ENCODE results near the gene TSEN54. TPM values are rescaled to one million over a fixed set of nuclear protein-coding genes. Genes with fewer than 3 reads are reported as not detected.
"Not testable (repeated sequence)": the region's sequence is repeated elsewhere in the genome, so short reads cannot be mapped to it uniquely, and the experiment has no call there.

Gene TSEN54
- total RNA-seq, 1 donor from 2014 or later: 21.0 TPM

DNA sequence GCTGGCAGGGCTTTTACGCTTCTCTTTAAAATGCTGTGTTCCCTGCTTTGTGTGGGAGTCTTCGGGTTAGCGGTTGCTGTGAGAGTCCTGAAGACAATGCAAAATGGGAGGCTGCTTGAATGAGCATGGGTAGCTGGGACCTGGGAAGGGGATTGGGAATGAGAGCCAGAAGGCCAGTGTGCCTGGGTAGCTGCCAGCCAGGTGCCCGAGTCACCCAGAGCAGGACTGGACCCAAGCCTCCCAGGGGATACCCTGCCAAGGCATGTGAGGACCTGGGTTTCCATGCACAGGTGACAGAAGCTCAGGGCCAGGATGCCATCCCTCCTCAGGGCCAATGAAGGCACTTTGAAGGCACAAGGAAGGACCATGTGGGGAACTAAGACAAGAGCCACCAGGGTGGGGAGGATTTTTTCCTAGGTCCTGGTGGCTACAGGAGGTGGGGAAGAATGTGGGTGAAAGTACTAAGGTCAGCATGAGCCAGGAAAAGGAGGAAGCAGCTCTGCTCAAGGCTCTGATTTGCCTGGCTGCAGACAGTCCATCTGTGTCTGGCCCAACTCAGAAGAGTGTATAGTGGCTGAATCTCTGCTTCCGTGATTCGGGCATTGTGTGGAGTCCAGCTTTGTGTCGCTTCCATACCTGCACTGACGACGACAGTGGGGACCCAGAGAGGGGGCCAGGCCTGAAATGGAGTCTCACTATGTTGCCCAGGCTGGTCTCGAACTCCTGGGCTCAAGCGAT is 39.4 kb upstream of the TSEN54 start:
- Mint-ChIP-seq H3K4me1 (no peaks in the 10 kb centered on the region), H3K36me3 (ENCODE audit: low read depth) (peaks cover 47% of the 10 kb centered on the region), H3K27ac (no peak overlapping the region), H3K27me3 (no peaks in the 10 kb centered on the region), H3K4me3 (no peak overlapping the region), H3K9me3 (no peaks in the 10 kb centered on the region)
- CTCF ChIA-PET: no interaction called here
- TF ChIP-seq, protein P1, sequence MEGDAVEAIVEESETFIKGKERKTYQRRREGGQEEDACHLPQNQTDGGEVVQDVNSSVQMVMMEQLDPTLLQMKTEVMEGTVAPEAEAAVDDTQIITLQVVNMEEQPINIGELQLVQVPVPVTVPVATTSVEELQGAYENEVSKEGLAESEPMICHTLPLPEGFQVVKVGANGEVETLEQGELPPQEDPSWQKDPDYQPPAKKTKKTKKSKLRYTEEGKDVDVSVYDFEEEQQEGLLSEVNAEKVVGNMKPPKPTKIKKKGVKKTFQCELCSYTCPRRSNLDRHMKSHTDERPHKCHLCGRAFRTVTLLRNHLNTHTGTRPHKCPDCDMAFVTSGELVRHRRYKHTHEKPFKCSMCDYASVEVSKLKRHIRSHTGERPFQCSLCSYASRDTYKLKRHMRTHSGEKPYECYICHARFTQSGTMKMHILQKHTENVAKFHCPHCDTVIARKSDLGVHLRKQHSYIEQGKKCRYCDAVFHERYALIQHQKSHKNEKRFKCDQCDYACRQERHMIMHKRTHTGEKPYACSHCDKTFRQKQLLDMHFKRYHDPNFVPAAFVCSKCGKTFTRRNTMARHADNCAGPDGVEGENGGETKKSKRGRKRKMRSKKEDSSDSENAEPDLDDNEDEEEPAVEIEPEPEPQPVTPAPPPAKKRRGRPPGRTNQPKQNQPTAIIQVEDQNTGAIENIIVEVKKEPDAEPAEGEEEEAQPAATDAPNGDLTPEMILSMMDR (IDR thresholded peaks at IDR 0.05): no peak
- ATAC-seq (ENCODE audit: low read depth) (no peak), DNase-seq (no peak)
- POLR2A ChIA-PET: no interaction called here
- intact Hi-C loops (cut with micrococcal nuclease): no loop called here

- H3K4me3 Mint-ChIP-seq: not testable (repeated sequence)
These were observed 38.9 kb upstream of the TSEN54 start for GRCh38 chr17:75477490-75477862.

GRCh38 chr17:75478508-75478907 is 37.8 kb upstream of the TSEN54 start:
- no peak for DNase-seq
- ChIA-PET CTCF (no interaction called here), POLR2A (interaction anchor here (0.7 kb wide), 1 partner anchor 1066 kb away, joined by 3 read pairs; no protein-coding TSS in a partner anchor)
- H3K4me1 Mint-ChIP-seq: no peaks in the 10 kb centered on the region
- TF ChIP-seq, protein P1 (IDR thresholded peaks at IDR 0.05): no peak
- intact Hi-C loops (cut with micrococcal nuclease): no loop called here
- H3K27ac Mint-ChIP-seq: no peak overlapping the region
- no peaks in the 10 kb centered on the region for H3K9me3 Mint-ChIP-seq
- H3K4me3 Mint-ChIP-seq: no peak overlapping the region
- peaks cover 39% of the 10 kb centered on the region for H3K36me3 Mint-ChIP-seq (ENCODE audit: low read depth)
- H3K27me3 Mint-ChIP-seq: no peaks in the 10 kb centered on the region
- ATAC-seq (ENCODE audit: low read depth): no peak

More at GRCh38 chr17:75477490-75477862, 38.9 kb upstream of the TSEN54 start:
- H3K9me3 Mint-ChIP-seq; POLR2A ChIA-PET; H3K27ac Mint-ChIP-seq; H3K27me3 Mint-ChIP-seq; CTCF ChIA-PET; ATAC-seq (ENCODE audit: low read depth); intact Hi-C loops (cut with micrococcal nuclease); DNase-seq; H3K4me1 Mint-ChIP-seq: not testable (repeated sequence)
- peaks cover 42% of the 10 kb centered on the region for H3K36me3 Mint-ChIP-seq (ENCODE audit: low read depth)

GRCh38 chr17:75480281-75480680 is 36.0 kb upstream of the TSEN54 start:
- H3K4me1 Mint-ChIP-seq: no peaks in the 10 kb centered on the region
- H3K9me3 Mint-ChIP-seq: no peaks in the 10 kb centered on the region
- H3K27ac Mint-ChIP-seq: no peak overlapping the region
- H3K36me3 Mint-ChIP-seq (ENCODE audit: low read depth): peaks cover 30% of the 10 kb centered on the region
- ATAC-seq (ENCODE audit: low read depth) (no peak), DNase-seq (no peak)
- TF ChIP-seq, protein P1 (IDR thresholded peaks at IDR 0.05): no peak
- ChIA-PET POLR2A (interaction anchor here (0.6 kb wide), 1 partner anchor 27 kb away, joined by 8 read pairs; no protein-coding TSS in a partner anchor), CTCF (no interaction called here)
- H3K27me3 Mint-ChIP-seq: no peaks in the 10 kb centered on the region
- intact Hi-C loops (cut with micrococcal nuclease): no loop called here
- no peak overlapping the region for H3K4me3 Mint-ChIP-seq

- Mint-ChIP-seq H3K4me1 (peaks cover 3% of the 10 kb centered on the region), H3K27ac (no peak overlapping the region), H3K27me3 (no peaks in the 10 kb centered on the region), H3K4me3 (no peak overlapping the region), H3K36me3 (ENCODE audit: low read depth) (peaks cover 28% of the 10 kb centered on the region), H3K9me3 (no peaks in the 10 kb centered on the region)
- intact Hi-C loops (cut with micrococcal nuclease): no loop called here
- TF ChIP-seq, protein P1 (IDR thresholded peaks at IDR 0.05): no peak
- CTCF ChIA-PET: interaction anchor here (0.6 kb wide), 1 partner anchor 152 kb away, joined by 3 read pairs; no protein-coding TSS in a partner anchor
- DNase-seq: no peak
- no peak for ATAC-seq (ENCODE audit: low read depth)
- POLR2A ChIA-PET: no interaction called here
These were observed 34.9 kb upstream of the TSEN54 start for GRCh38 chr17:75481194-75482068.
